Activated T-cell treated with anti-CD3 and anti-CD28 coated beads, Interleukin-2, amount 50 U/mL, for 72 hours (primary cell): ENCODE measurements around the gene CSN2. TPM values are rescaled to one million over a fixed set of nuclear protein-coding genes. Genes with fewer than 3 reads are reported as not detected.
"Not testable (repeated sequence)": the region's sequence is repeated elsewhere in the genome, so short reads cannot be mapped to it uniquely, and the experiment has no call there.

ENCODE experiments used
- ATAC-seq, 2 donors: fragments of 150-1000 bp; cut with Tn5 transposase; replicated peaks in 1 of 2; 2 replicates each; pipeline ENCODE4 v1.10.0; 2021; ENCODE audit warnings: moderate library complexity in 2 of 2, mild to moderate bottlenecking in 1 of 2
- DNase-seq, 2 donors: peaks; one replicate each; pipeline ENCODE4 v3.0.0; 2021 to 2022; ENCODE audit warnings: mixed read lengths in 1 of 2
- H3K27ac Mint-ChIP-seq: one replicate; pipeline ENCODE4 v1.8.0; 2022; ENCODE audit warnings: mild to moderate bottlenecking, moderate library complexity, mixed read lengths
- H3K27me3 Mint-ChIP-seq: one replicate; pipeline ENCODE4 v1.8.0; 2022; ENCODE audit warnings: low read depth, mixed read lengths
- H3K36me3 Mint-ChIP-seq, 2 donors: one replicate each; pipeline ENCODE4 v1.8.0; 2022; ENCODE audit warnings: mixed read lengths in 2 of 2, mild to moderate bottlenecking in 1 of 2; ENCODE audit not compliant: insufficient read depth in 2 of 2
- H3K4me1 Mint-ChIP-seq: one replicate; pipeline ENCODE4 v1.8.0; 2022; ENCODE audit warnings: low read depth, mixed read lengths
- H3K4me3 Mint-ChIP-seq, 2 donors: one replicate each; pipeline ENCODE4 v1.8.0; 2022; ENCODE audit warnings: mild to moderate bottlenecking in 2 of 2, mixed read lengths in 2 of 2, moderate library complexity in 2 of 2
- H3K9me3 Mint-ChIP-seq, 2 donors: one replicate each; pipeline ENCODE4 v1.8.0; 2022; ENCODE audit warnings: mixed read lengths in 2 of 2
- total RNA-seq, 2 donors: library from RNA; stranded (reverse); gene quantifications; one replicate each; pipeline ENCODE4 v1.2.3, GENCODE V29; 2022

Gene CSN2
- total RNA-seq, 2 donors from 2014 or later: not detected

- Mint-ChIP-seq H3K27ac (no peak overlapping the region), H3K27me3 (no peaks in the 10 kb centered on the region), H3K36me3 (no peaks in the 10 kb centered on the region), H3K9me3 (no peaks in the 10 kb centered on the region), H3K4me1 (no peaks in the 10 kb centered on the region), H3K4me3 (no peak overlapping the region)
- DNase-seq: no peak
- ATAC-seq: no peak
Observed at GRCh38 chr4:69951602-69952001, 13.9 kb downstream of the CSN2 start.

GRCh38 chr4:69936566-69936965 lies 29.0 kb downstream of the CSN2 start:
- ATAC-seq (no peak), DNase-seq (no peak)
- Mint-ChIP-seq H3K4me3 (no peak overlapping the region), H3K27ac (no peak overlapping the region), H3K27me3 (no peaks in the 10 kb centered on the region), H3K9me3 (no peaks in the 10 kb centered on the region), H3K36me3 (no peaks in the 10 kb centered on the region), H3K4me1 (no peaks in the 10 kb centered on the region)

DNA sequence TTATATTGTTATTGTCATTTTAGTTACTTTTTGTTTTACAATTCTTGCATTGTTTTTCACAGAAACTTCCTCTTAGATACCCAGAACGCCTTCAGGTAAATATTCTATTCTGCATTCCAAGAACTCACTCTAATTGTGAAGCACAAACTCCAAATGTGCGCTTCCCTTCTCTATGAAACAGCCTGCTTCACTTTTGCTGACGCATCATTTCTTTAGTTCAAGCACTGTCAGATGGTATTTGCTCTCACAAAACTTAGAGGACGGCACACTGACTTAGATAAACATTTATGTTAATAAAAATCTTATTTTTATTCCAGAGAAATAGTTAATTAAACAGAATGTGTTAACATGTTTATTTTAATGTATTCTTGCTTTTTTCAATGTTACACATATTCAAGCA lies 31.4 kb downstream of the CSN2 start:
- H3K4me1 Mint-ChIP-seq: no peaks in the 10 kb centered on the region
- no peaks in the 10 kb centered on the region for H3K36me3 Mint-ChIP-seq
- no peak overlapping the region for H3K27ac Mint-ChIP-seq
- ATAC-seq (no peak), DNase-seq (no peak)
- H3K4me3 Mint-ChIP-seq: no peak overlapping the region
- H3K27me3 Mint-ChIP-seq: no peaks in the 10 kb centered on the region
- H3K9me3 Mint-ChIP-seq: no peaks in the 10 kb centered on the region

GRCh38 chr4:69930768-69931167 lies 34.8 kb downstream of the CSN2 start, which contains the start of gene CSN1S1:
CSN1S1 (plus strand) TSS chr4:69931068; CDS start chr4:69932556, 1,488 bp downstream.
- no peak for DNase-seq
- H3K27me3 Mint-ChIP-seq: no peaks in the 10 kb centered on the region

DNA sequence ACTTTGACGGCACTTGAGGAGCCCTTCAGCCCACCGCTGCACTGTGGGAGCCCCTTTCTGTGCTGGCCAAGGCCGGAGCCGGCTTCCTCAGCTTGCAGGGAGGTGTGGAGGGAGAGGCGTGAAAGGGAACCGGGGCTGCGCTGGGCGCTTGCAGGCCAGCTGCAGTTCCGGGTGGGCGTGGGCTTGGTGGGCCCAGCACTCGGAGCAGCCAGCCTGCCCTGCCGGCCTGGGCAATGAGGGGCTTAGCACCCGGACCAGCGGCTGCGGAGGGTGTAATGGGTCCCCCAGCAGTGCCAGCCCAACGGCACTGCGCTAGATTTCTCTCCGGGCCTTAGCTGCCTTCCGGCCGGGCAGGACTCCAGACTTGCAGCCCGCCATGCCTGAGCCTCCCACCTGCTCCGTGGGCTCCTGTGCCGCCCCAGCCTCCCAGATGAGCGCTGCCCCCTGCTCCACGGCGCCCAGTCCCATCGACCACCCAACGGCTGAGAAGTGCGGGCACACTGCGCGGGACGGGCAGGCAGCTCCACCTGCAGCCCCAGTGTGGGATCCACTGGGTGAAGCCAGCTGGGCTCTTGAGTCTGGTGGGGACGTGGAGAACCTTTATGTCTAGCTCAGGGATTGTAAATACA lies 41.6 kb downstream of the CSN2 start:
- ATAC-seq, H3K27me3 Mint-ChIP-seq: not testable (repeated sequence)

More at GRCh38 chr4:69930768-69931167, 34.8 kb downstream of the CSN2 start, which contains the start of gene CSN1S1:
- H3K4me1 Mint-ChIP-seq: no peaks in the 10 kb centered on the region
- H3K4me3 Mint-ChIP-seq: no peak within 1 kb of the TSS
- H3K9me3 Mint-ChIP-seq: peaks cover 0 to 3% of the 10 kb centered on the region in 2 donors
- no peaks in the 10 kb centered on the region for H3K36me3 Mint-ChIP-seq
- ATAC-seq: no peak
- no peak within 1 kb of the TSS for H3K27ac Mint-ChIP-seq

GRCh38 chr4:69920874-69921273 lies 44.7 kb downstream of the CSN2 start:
- Mint-ChIP-seq H3K27me3 (no peaks in the 10 kb centered on the region), H3K27ac (no peak overlapping the region), H3K4me3 (no peak overlapping the region), H3K9me3 (no peaks in the 10 kb centered on the region), H3K36me3 (no peaks in the 10 kb centered on the region), H3K4me1 (no peaks in the 10 kb centered on the region)
- DNase-seq (no peak), ATAC-seq (no peak)

More for the DNA sequence above, 41.6 kb downstream of the CSN2 start:
- H3K27ac Mint-ChIP-seq, H3K36me3 Mint-ChIP-seq, H3K4me1 Mint-ChIP-seq, H3K4me3 Mint-ChIP-seq, DNase-seq, H3K9me3 Mint-ChIP-seq: not testable (repeated sequence)

DNA sequence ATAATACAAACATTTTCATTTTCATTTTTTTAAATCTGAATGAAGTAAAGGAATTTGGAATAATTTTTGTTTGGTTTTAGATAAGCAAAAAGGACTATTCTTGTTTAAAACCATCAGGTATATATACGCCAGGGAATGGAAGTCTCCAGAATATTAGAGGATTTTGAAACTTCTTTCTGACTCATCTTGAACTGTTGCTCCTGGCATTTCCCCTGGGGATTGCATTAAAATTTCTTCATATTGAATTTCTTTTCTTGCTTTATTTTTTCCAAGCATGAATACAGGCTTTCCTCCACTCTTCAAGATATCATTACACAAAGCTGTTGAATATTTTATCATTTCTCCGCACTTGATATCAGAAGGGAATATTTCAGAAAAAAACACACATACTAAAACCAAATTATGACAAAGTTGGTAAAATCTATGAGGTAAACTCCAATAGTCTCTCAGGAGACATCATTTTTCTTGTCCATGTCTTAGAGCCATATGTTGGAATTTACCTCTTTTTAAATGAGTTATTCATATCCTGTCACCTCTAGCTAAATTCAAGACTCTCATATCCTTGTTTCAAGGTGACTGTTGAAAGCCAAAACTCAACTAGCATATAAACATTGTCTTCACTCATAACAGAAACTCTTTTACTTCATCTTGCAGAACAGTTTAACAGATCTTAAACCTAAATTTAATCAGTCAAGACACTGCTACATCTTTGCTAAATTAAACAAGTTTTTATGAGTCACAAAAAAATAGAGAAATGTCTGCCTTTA lies 55.3 kb downstream of the CSN2 start:
- H3K36me3 Mint-ChIP-seq: no peaks in the 10 kb centered on the region

GRCh38 chr4:69909195-69909594 lies 56.3 kb downstream of the CSN2 start:
- no peak overlapping the region for H3K27ac Mint-ChIP-seq
- H3K27me3 Mint-ChIP-seq: no peaks in the 10 kb centered on the region
- H3K4me1 Mint-ChIP-seq: no peaks in the 10 kb centered on the region
- no peaks in the 10 kb centered on the region for H3K36me3 Mint-ChIP-seq
- no peak overlapping the region for H3K4me3 Mint-ChIP-seq
- no peak for ATAC-seq
- H3K9me3 Mint-ChIP-seq: no peaks in the 10 kb centered on the region
- no peak for DNase-seq

More for the DNA sequence above, 55.3 kb downstream of the CSN2 start:
- DNase-seq (no peak), ATAC-seq (peak; percentile 54 to 78)
- H3K4me3 Mint-ChIP-seq: no peak overlapping the region
- no peaks in the 10 kb centered on the region for H3K4me1 Mint-ChIP-seq
- no peak overlapping the region for H3K27ac Mint-ChIP-seq
- no peaks in the 10 kb centered on the region for H3K27me3 Mint-ChIP-seq
- H3K9me3 Mint-ChIP-seq: no peaks in the 10 kb centered on the region

- DNase-seq (no peak), ATAC-seq (no peak)
- Mint-ChIP-seq H3K27me3 (no peaks in the 10 kb centered on the region), H3K4me1 (no peaks in the 10 kb centered on the region), H3K9me3 (no peaks in the 10 kb centered on the region), H3K36me3 (no peaks in the 10 kb centered on the region), H3K4me3 (no peak overlapping the region), H3K27ac (no peak overlapping the region)
Observed at GRCh38 chr4:69907151-69907550, 58.4 kb downstream of the CSN2 start.

Other genes starting within 250 kb of the CSN2 start
- gene SULT1B1, start 205.1 kb downstream of the CSN2 start, total RNA-seq: 1 to 10 TPM; 3.3 to 4.5 TPM
- gene SULT1E1, start 105.6 kb downstream of the CSN2 start, total RNA-seq: not detected
- gene CSN1S1, start 34.7 kb downstream of the CSN2 start, total RNA-seq: not detected
- not detected for gene STATH, start 30.2 kb upstream of the CSN2 start, total RNA-seq
- not detected for gene HTN3, start 62.7 kb upstream of the CSN2 start, total RNA-seq
- gene HTN1, start 84.7 kb upstream of the CSN2 start, total RNA-seq: not detected
- not detected for gene PRR27, start 188.5 kb upstream of the CSN2 start, total RNA-seq
- not detected for gene ODAM, start 230.0 kb upstream of the CSN2 start, total RNA-seq